Neural cell (in vitro differentiated cells): ENCODE measurements around the gene RYR3.

Source experiments
- POLR2AphosphoS5 ChIP-seq: IDR thresholded peaks from 2 replicates; pipeline ENCODE4 v1.6.1; 2012
- RAD21 ChIP-seq: fragments of 450-650 bp; conservative IDR thresholded peaks from 2 replicates; pipeline ENCODE4 v1.6.1; 2014; ENCODE audit warnings: antibody characterized with exemption, mild to moderate bottlenecking, moderate library complexity
- SMC3 ChIP-seq: fragments of 450-650 bp; conservative IDR thresholded peaks from 2 replicates; pipeline ENCODE4 v1.6.1; 2014; ENCODE audit warnings: antibody characterized with exemption, mild to moderate bottlenecking, moderate library complexity; ENCODE audit not compliant: poor library complexity
- TAF1 ChIP-seq: IDR thresholded peaks from 2 replicates; pipeline ENCODE4 v1.6.1; 2012; ENCODE audit warnings: low read depth
- TF ChIP-seq, protein P1 (sequence below): fragments of 450-650 bp; IDR thresholded peaks from 2 replicates; pipeline ENCODE4 v1.5.1; 2014; ENCODE audit warnings: antibody characterized with exemption, mild to moderate bottlenecking, moderate library complexity; ENCODE audit not compliant: poor library complexity, severe bottlenecking
- TF ChIP-seq, protein P2 (sequence below): IDR thresholded peaks from 2 replicates; pipeline ENCODE4 v1.6.1; 2012; ENCODE audit warnings: borderline replicate concordance

- TF ChIP-seq, protein P1, sequence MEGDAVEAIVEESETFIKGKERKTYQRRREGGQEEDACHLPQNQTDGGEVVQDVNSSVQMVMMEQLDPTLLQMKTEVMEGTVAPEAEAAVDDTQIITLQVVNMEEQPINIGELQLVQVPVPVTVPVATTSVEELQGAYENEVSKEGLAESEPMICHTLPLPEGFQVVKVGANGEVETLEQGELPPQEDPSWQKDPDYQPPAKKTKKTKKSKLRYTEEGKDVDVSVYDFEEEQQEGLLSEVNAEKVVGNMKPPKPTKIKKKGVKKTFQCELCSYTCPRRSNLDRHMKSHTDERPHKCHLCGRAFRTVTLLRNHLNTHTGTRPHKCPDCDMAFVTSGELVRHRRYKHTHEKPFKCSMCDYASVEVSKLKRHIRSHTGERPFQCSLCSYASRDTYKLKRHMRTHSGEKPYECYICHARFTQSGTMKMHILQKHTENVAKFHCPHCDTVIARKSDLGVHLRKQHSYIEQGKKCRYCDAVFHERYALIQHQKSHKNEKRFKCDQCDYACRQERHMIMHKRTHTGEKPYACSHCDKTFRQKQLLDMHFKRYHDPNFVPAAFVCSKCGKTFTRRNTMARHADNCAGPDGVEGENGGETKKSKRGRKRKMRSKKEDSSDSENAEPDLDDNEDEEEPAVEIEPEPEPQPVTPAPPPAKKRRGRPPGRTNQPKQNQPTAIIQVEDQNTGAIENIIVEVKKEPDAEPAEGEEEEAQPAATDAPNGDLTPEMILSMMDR = no peak
- TF ChIP-seq, protein P2, sequence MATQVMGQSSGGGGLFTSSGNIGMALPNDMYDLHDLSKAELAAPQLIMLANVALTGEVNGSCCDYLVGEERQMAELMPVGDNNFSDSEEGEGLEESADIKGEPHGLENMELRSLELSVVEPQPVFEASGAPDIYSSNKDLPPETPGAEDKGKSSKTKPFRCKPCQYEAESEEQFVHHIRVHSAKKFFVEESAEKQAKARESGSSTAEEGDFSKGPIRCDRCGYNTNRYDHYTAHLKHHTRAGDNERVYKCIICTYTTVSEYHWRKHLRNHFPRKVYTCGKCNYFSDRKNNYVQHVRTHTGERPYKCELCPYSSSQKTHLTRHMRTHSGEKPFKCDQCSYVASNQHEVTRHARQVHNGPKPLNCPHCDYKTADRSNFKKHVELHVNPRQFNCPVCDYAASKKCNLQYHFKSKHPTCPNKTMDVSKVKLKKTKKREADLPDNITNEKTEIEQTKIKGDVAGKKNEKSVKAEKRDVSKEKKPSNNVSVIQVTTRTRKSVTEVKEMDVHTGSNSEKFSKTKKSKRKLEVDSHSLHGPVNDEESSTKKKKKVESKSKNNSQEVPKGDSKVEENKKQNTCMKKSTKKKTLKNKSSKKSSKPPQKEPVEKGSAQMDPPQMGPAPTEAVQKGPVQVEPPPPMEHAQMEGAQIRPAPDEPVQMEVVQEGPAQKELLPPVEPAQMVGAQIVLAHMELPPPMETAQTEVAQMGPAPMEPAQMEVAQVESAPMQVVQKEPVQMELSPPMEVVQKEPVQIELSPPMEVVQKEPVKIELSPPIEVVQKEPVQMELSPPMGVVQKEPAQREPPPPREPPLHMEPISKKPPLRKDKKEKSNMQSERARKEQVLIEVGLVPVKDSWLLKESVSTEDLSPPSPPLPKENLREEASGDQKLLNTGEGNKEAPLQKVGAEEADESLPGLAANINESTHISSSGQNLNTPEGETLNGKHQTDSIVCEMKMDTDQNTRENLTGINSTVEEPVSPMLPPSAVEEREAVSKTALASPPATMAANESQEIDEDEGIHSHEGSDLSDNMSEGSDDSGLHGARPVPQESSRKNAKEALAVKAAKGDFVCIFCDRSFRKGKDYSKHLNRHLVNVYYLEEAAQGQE = no peak
- TF ChIP-seq RAD21 (no peak), POLR2AphosphoS5 (no peak), SMC3 (no peak), TAF1 (no peak)
Observed at GRCh38 chr15:33825453-33825852, 514.7 kb downstream of the RYR3 start.
